ENCODE measurements around the gene KIRREL3.

KIRREL3 gene

DNA sequence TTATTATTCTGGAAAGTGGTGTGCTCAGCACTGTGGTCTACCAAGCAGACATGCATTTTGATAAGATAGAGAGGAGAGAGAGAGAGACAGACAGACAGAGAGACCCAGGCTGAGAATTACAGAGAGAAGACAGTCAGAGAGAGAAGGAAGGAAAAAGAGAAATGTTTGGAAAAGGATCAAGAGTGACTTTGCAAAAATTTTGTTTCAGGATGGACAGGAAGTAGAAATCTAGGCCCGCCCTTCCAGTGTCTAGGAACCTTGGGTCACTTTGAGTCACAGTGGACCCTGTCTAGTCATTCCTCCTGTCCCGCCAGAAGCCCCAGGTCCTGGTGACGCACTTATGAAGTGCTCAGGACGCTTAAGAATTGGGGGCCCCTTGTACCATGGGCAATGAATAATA is 478.4 kb downstream of the KIRREL3 start:
- DNase-seq = no peak

DNA sequence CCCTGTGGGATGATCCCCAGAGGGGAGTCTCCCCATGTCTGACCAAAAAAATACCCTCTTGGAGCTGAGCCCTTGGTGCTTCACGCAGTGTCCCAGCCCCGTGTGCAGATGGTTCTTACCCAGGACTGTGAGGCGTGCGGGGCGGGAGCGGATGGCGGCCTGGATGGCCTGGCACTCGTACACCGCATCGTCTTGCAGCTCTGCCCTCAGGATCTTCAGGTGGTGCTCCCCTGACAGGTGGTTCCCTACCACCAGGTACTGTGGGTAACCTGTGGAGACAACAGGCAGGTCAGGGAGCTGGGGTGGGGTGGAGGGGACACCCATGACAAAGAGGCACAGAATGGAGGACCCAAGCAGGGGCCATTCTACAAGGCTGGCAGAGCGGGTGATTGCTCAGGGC is 479.4 kb downstream of the KIRREL3 start:
- DNase-seq = no peak

GRCh38 chr11:126519764-126520734 is 480.5 kb downstream of the KIRREL3 start:
- DNase-seq = no peak

- DNase-seq = no peak
Measured at GRCh38 chr11:126518972-126519690, 481.4 kb downstream of the KIRREL3 start.

DNA sequence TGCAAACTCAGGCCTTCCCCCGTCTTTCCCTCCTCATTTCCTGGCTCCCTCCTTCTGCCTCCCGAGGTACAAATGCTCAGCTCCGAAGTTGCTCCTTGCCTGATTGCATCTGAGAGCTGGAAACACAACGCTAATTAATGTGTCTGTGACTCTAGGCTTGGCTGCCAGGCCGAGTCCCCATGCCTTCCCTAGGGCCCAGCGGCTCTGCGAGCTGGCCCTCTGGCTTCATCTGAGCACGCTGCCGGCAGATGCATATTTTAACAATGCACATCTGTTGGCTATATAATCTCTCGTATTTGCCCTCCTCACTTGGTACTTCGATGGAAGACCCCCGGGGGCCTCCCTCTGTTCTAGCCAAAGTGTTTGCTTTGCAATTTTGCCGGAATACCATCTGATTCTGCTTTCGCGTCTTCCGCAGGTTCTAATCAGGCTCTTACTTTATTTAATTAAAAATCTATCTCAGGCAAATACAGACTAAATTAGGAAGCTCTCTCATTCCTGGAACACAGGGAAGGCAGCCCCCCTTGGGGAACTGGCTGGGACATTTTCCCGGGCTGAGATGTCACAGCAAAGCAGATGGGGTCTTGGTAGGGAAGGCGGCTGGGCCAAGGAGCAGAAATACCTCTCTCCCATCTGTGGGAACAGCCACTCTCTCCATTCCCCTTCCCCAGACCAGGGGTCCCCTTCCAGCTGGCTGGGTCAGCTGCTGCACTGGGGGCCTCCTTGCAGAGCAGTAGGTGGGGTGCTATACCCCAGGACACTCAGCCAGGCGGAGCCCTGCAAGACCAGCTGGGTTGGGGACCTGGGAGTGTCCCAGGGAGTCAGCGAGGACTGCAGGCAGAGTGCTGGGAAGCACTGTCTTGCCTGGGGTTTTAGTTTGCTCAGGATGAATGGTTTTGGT is 482.2 kb downstream of the KIRREL3 start:
- no peak for DNase-seq

DNA sequence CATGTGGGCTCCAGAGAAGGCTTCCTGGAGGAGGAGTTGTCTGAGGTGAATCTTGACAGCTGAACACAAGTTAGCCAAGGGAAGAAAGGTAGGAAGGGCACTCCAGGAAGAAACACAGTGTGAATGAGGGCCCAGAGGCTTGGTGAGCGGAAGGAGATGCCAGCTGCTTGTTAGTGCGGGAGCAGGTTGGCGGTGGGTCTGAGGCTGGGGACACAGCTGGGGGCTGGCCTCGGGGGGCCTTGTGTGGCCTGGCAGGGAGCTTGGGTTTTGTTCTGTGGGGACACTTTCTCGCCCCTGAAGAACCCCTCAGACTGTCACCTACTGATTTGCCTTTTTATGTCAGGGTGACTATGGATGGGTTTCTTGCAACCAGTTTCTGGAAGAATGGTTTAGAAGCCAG is 485.1 kb downstream of the KIRREL3 start:
- DNase-seq = no peak

- DNase-seq = no peak
Measured at GRCh38 chr11:126514061-126514693, 486.4 kb downstream of the KIRREL3 start.

- no peak for DNase-seq
Measured at GRCh38 chr11:126512741-126513715, 487.5 kb downstream of the KIRREL3 start.

DNA sequence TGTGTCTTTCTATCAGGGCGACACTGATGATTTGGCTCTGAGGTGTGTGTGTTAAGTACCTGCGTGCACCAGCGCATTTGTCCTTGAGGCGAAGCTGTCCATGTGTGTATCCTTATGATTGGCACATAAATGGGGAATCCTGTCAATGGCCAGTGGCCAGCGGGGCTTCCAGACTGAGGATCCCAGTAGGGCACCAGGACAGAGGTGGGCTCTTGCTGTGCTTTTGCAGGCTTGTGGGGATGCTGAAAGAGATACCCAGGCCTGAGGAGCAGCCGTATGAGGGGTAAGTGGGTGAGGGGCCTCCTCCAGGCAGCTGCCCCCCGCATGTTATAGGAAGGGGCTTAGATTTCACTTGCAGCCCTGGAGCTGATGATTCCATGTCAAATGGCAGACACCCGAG is 488.3 kb downstream of the KIRREL3 start:
- no peak for DNase-seq

GRCh38 chr11:126511475-126512115 is 489.0 kb downstream of the KIRREL3 start:
- no peak for DNase-seq

DNA sequence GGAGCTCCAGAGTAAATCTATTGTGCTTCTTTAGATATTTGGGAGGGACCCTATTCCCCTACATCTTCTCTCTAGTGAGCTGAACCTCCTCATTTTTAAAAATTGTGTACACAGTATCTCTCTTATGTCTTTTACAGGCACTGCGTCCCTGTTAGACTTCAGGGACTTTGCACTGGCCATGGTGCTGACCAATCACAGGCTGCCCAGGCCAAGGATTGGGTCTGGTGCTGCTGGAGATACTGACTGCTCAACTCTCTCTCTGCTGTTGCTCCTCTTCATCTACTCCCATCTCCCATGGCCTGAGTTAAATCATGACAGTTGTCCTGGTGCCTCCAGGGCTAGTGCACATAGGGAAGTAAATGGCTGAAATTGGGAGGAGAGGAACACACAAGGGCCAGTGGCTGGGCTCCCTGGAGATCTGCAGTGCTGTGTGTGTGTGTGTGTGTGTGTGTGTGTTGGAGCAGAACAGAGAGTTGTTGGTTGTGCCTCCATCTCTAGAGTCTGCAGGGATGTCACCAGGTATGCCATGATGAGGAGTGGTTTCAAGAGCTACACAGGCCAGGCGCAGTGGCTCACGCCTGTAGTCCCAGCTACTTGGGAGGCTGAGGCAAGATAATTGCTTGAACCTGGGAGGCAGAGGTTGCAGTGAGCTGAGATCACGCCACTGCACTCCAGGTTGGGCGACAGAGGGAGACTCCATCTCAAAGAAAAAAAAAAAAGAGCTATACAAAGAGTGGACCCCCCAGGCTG is 489.8 kb downstream of the KIRREL3 start:
- DNase-seq = no peak

DNA sequence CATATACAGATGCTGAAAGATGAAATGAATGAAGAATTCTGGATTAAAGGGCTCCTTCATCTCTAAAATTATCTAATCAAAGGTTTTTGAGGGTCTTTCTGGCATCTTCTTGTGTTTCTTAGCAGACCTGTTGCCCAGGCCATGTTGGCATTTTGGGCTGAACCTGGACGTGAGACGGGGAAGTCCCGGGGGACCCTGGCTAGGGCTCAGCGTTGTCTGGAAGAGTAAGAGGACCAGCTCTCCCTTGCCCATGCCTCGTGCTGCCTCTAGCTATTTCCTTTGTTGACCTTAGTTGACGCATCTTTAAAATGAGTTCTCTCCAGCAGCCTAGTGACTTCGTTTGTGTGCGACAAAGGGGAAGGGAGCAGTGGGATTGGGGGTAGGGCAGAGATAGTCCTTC is 492.9 kb downstream of the KIRREL3 start:
- DNase-seq = no peak

DNA sequence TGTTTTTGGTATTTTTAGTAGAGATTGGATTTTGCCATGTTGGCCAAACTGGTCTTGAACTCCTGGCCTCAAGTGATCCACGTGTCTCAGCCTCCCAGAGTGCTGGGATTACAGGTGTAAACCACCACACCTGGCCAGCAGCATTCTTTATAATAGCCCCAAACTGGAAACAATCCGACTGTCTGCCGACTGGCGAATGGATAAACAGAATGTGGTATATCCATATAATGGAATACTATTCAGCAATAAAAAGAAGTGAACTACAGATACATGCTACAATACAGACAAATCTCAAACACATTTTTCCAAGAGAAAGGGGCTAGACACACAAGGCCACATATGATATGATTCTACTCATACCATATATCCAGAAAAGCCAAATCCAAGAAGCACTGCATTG is 493.8 kb downstream of the KIRREL3 start:
- no peak for DNase-seq

- no peak for DNase-seq
Measured at GRCh38 chr11:126502982-126503381, 497.6 kb downstream of the KIRREL3 start.

DNA sequence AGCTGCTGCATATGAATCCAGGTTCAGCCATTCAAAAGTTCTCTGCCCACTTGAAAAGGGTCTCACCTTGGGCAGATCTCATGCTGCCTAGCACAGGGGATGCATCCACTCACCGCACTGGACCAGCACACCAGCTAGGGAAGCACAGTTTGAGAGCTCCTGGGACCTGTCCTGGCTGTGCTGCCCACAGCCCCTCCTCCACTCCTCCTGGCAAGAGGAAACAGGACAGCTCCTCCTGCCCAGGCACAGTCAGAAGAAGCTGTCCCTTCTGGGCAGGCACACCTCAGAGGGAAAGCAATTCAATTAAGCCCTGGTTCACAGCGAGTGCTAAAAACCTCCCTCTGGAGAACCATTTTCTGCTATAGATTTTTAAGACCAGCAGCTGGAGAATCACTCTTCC is 498.4 kb downstream of the KIRREL3 start:
- no peak for DNase-seq

GRCh38 chr11:126501641-126502040 is 498.9 kb downstream of the KIRREL3 start:
- DNase-seq = no peak

DNA sequence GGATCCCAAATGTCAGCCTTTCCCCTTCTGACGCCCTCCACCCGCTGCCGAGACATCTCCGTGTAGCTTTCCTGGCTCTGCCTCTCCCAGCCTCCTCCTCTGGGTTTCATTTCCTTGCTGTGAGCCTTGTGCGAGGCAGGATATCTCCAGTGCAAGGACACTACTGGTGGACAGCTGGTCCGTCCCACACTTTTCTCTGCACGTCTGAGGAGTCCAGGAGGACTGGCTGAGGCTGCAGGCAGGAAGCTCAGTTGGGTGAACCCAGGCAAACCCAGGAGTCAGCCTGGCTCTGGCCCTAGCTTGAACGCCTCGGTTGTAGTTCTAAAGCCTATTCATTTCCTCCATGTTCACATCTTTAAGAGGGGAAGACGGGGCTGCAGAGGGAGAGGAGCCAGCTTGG is 499.6 kb downstream of the KIRREL3 start:
- DNase-seq = no peak

DNA sequence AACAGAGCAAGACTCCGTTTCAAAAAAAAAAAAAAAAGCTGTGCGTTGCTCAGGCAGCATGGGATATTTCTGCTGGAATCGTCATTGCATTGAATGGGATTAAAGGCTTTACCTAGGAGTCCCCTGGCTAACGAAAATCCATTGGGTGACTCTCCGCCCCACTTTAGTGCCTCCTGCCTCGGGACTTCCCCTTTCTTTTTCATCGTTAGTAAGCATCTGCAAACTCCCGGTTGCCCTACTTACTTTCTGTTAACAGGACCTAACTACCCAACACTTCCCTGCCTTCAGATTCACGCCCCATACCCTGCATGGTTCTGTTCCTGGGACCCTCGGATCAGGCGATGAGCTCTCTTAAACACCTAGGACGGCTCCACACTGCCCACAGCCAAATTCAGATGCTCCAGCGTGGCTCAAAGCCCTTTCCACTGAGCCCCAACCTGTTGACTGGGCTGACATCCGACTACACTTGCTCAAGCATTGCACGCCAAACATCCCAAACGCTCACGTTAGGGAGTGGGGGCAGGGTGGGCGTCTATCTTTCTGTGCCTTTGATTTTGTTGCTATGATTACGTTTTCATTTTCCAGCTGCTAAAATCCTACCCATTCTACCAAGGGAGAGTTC is 501.3 kb downstream of the KIRREL3 start:
- DNase-seq = peak in 2 of 3 donors; percentile 27

- no peak for DNase-seq
Measured at GRCh38 chr11:126498281-126498680, 502.3 kb downstream of the KIRREL3 start.

Measured in suppressor macrophage treated with lipopolysaccharide for 1 hour (primary cell).